GM18858 (cell line): Measurements from ENCODE around the gene TRAM1L1.

ENCODE experiments used
- ATAC-seq: cut with Tn5 transposase; IDR thresholded peaks from one replicate; pipeline ENCODE4 v1.9.1; 2021; ENCODE audit not compliant: unreplicated experiment

TRAM1L1 gene

DNA sequence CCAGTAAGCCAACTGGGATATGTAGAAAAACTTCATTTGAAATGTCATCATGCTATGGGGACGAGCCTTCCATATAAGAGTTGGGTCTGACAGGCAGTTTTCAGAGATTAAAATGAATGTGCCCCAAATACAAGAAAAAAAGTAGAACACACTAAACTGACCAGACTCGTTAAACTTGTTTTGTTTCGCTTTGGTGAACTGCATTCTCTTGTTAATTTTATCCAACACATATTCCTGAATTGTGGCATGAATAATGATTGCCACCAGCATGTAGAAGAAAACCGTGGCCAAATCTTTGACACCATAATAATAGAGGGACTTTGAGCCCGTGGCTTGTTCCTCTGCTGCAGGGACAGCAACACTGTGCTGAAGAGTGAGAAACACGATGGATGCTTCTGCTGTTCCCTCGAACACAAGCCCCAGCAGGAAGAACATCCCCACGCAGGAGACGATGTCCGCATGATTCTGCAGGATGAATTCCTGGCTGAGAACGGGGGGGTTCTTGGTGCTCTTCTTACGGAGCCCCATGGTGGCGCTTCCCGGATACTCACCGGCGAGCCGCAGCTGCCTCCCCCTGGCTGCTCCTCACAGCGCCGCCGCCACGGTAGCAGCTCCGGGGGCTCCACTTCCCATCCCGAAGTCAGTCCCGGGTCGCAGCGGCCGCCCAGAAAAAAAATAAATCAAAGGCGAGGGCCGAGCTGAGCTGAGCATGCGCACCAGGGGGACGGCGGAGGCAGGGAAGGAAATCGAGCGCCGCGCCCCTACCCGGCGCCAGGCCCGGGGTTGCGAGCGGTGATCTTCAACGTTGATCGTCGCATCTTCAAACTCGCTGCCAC is at the start of gene TRAM1L1:
TSS of gene TRAM1L1 (minus strand) at position 711 of the 836 bp plus-strand sequence. CDS start at position 528, 183 bp downstream.
- ATAC-seq, result no peak

DNA sequence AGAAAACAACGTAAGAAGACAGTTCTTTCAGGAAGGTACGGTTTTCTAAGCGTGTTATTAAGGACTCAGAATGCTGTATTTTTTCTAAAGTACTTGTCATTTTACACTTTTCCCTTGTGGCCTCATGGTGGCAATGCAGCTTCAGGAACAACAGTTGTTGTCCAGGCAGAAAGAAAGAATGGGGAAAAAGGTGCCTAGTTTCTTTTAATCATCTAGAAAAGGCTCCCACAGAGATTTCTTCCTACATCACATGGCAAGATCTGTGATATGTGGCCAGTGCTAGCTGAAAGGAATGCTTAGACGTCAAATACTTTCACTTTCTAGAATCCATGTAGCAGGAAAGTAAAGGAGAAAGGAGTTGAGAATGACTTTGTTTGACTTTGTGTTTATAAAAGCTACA is 49.0 kb upstream of the TRAM1L1 start:
- peak; percentile 63 for ATAC-seq

DNA sequence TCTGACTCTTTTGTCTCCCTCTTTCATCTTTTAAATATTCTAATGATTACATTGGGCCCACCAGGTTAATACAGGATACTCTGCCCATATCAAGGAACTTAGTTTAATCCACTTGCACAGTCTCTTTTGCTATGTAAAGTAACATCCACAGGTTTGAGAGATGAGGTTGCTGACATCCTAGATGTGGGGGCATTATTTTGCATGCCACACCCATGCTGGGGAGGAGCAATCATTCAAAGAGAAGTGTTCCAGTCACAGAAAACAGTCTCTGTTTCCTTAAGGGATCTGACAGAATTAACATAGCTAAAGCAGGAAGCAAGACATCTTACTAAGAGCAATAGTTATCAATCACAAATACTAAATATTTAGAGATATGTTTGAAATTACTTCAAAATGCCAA is 11.5 kb upstream of the TRAM1L1 start:
- no peak for ATAC-seq

DNA sequence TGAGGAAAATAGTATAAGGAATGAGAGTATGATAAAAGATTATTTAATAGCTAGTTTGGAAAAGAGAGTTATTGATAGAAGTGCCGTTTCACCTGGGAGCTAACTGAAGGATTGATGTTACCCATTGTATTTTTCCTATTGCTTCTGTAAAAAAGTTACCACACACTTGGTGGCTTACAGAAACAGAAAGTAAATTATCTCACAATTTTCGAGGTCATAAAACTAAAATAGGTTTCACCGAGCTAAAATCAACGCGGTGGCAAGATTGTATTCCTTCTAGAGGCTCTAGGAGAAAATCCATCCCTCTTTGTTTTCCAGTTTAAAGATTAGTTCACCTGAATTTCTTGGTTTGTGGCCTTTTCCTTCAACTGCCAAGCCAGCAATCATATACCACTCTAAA is 11.1 kb upstream of the TRAM1L1 start:
- ATAC-seq, result no peak

DNA sequence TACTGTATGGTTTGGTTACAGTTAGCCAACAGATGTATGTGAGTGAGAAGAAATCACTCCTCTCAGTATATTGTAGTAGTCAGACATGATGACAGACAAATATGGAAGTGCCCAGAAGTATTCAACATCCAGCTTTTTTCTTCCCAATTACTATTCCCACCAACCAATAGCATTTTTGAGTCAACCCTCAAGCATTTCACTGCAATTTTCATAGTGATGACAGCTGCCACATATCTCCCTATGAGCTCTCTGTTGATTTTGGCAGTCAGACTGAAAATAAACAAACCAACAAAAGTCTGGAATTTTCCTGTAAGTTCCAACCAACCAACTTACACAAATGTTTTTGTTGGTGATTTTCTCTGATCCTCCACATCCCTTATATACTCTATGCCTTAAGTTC is 8.2 kb upstream of the TRAM1L1 start:
- no peak for ATAC-seq

DNA sequence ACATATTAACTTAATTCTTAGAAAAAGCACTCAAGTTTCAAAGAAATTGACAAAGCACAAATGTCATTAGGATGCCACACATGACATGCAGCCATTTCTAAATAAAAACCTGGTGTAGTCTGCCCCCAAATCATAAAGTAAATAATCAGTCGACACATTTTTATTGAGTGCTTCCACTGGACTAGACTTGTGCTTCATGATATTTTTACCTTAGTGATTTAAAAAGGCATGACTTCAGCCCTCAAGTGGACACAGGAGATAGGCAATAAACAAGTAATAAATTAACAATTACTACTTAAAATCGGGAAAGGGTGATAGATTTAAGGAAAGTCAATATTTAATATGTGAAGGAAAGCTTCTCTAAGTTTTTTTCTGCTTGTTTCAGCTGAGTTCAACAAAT is 7.6 kb downstream of the TRAM1L1 start:
- no peak for ATAC-seq

DNA sequence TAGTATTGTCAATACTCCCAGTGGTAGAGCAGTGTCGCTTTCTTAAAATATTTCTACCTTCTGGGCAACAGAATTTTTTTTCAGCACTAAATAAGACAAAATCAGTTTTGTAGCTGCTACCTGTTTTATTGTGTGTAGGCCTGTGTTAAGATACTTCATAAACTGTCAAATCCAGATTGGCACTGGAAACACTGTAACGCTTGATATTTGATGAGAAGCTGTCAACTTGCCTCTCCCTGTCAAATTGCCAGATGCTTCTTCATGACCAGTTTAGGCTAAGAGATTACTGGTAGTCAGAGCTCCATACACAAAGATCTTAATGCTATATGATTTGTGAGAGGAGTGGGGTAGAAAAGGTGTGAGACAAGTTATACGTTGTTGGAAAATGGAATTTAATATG is 17.3 kb downstream of the TRAM1L1 start:
- ATAC-seq, result no peak

DNA sequence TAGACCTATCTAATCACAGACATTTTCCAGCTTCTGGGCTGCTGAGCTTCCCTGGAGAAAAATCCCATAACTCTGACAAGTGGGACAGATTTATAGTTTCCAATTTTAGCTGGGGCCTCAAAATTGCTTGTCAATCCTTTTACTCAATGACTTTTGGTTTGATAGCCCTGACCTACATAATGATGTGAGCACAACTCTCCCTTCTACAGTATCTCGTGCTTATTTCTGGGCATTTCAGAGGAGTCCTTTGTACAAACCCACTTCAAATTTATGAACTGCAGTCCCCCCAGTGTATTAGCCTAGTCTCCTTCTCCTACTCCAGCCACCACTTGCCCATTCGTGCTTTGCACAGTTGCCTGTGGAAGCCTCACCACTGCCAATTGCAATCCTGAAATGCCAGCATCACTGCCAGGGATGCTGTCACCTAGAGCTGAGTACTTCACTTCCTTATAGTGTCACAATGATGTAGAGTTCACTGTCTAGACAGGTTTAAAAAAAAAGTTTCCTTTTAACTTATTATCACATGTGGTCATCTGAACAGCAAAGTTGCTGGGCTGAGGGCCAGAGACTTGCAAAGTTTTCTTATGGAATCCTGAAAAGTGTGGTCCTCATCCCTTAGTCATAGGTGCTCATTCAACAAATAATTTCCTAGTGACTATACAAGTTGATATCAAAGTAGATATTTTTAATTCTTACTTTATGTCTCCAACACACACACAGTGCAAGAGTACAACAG is 21.2 kb downstream of the TRAM1L1 start:
- ATAC-seq, result no peak

DNA sequence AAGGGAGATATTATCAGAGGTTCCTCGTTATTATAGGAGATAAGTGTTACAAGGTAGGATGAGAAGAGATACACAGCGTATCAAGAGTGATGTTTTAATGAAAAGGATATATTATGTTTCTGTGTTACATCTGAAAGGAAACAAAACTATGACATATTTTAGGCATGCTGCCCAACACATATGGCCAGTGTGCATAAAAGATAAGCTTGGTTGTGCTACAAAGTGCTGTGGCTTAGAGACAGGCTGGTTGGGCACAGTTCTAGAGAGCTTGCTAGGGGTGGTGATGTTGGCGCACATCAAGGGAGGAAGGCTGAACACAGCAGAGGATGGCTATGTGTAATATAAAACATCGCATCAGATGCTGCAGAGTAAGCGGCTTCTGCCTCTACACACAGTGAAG is 42.4 kb downstream of the TRAM1L1 start:
- no peak for ATAC-seq
